PC-3 (cell line): ENCODE data around the gene SUGCT. TPM values are rescaled to one million over a fixed set of nuclear protein-coding genes. Genes with fewer than 3 reads are reported as not detected.

Experiments
- ATAC-seq: fragments of 200-7000 bp; cut with Tn5 transposase; 2 replicates; pipeline ENCODE4 v1.9.1; 2020; ENCODE audit warnings: mild to moderate bottlenecking, moderate library complexity
- BruUV-seq: library from RNA; stranded (reverse); fragments of 400-500 nt; replicated peaks from 2 replicates; lab custom pipeline; 2021; lab: Mats Ljungman, UMichigan
- CTCF ChIA-PET: fragments of 300-600 bp; sonication (Branson Sonifier 250); formaldehyde crosslinking; loops from one replicate; lab custom pipeline; 2022; ENCODE audit warnings: antibody characterized with exemption; lab: Charles Lee
- POLR2A ChIA-PET: fragments of 300-600 bp; sonication (Branson Sonifier 250); formaldehyde crosslinking; loops from one replicate; lab custom pipeline; 2022; ENCODE audit warnings: antibody characterized with exemption; ENCODE audit not compliant: unreplicated experiment; lab: Charles Lee
- DNase-seq: peaks from one replicate; pipeline ENCODE4 v3.0.0-alpha.2; 2015
- H2AFZ ChIP-seq: fragments of 300-600 bp; sonication (generic); 2 replicates; pipeline ENCODE4 v1.6.0; 2016; ENCODE audit warnings: antibody characterized with exemption, low read length
- H3F3A ChIP-seq: fragments of 300-600 bp; sonication (generic); one replicate; pipeline ENCODE4 v1.6.0; 2017; ENCODE audit warnings: antibody characterized with exemption, low read length, control low read depth, mild to moderate bottlenecking; ENCODE audit not compliant: unreplicated experiment
- H3K27ac ChIP-seq: fragments of 300-600 bp; sonication (generic); 2 replicates; pipeline ENCODE4 v1.5.1; 2016; ENCODE audit warnings: mild to moderate bottlenecking, low read length
- H3K27me3 ChIP-seq: fragments of 300-600 bp; sonication (generic); 2 replicates; pipeline ENCODE4 v1.6.1; 2016; ENCODE audit warnings: low read length, mixed read lengths
- H3K36me3 ChIP-seq: fragments of 300-600 bp; sonication (generic); 2 replicates; pipeline ENCODE4 v1.6.1; 2016; ENCODE audit warnings: low read depth, mixed run types, low read length, mixed read lengths
- H3K4me1 ChIP-seq: fragments of 300-600 bp; sonication (generic); 2 replicates; pipeline ENCODE4 v1.5.1; 2016; ENCODE audit warnings: low read length; ENCODE audit not compliant: insufficient read depth
- H3K4me2 ChIP-seq: fragments of 300-600 bp; sonication (generic); 2 replicates; pipeline ENCODE4 v1.6.0; 2016; ENCODE audit warnings: low read length
- H3K4me3 ChIP-seq: fragments of 300-600 bp; sonication (generic); 2 replicates; pipeline ENCODE4 v1.5.1; 2016; ENCODE audit warnings: mild to moderate bottlenecking, low read length, mixed read lengths
- H3K79me2 ChIP-seq: fragments of 300-600 bp; sonication (generic); 2 replicates; pipeline ENCODE4 v1.6.1; 2017; ENCODE audit warnings: low read length, mixed read lengths
- H3K9ac ChIP-seq: fragments of 300-600 bp; sonication (generic); 2 replicates; pipeline ENCODE4 v1.6.0; 2016; ENCODE audit warnings: mild to moderate bottlenecking, low read length
- H3K9me2 ChIP-seq: fragments of 300-600 bp; sonication (generic); replicated peaks from 2 replicates; pipeline ENCODE4 v1.6.1; 2016; ENCODE audit warnings: mixed run types, low read length, mixed read lengths
- H3K9me3 ChIP-seq: fragments of 300-600 bp; sonication (generic); 2 replicates; pipeline ENCODE4 v1.6.1; 2016; ENCODE audit warnings: low read length, mixed read lengths
- H4K20me1 ChIP-seq: fragments of 300-600 bp; sonication (generic); 2 replicates; pipeline ENCODE4 v1.6.1; 2016; ENCODE audit warnings: low read length, mixed read lengths
- CTCF ChIP-seq: fragments of 300-600 bp; sonication (generic); conservative IDR thresholded peaks from 2 replicates; pipeline ENCODE4 v1.5.1; 2017; ENCODE audit warnings: antibody characterized with exemption, low read depth, mild to moderate bottlenecking, low read length
- EZH2 ChIP-seq: fragments of 300-600 bp; sonication (generic); IDR thresholded peaks from one replicate; pipeline ENCODE4 v1.6.1; 2017; ENCODE audit warnings: antibody characterized with exemption, mild to moderate bottlenecking, low read length; ENCODE audit not compliant: unreplicated experiment
- EZH2phosphoT487 ChIP-seq: fragments of 300-600 bp; sonication (generic); IDR thresholded peaks from 2 replicates; pipeline ENCODE4 v1.6.1; 2018; ENCODE audit warnings: mild to moderate bottlenecking, antibody characterized with exemption, low read length, borderline replicate concordance
- intact Hi-C: fragments of 100-400 bp; cut with micrococcal nuclease; formaldehyde crosslinking; loops from 2 replicates; pipeline ENCODE4 v1.9.0; 2023
- total RNA-seq: library from RNA; depleted of rRNA; stranded (reverse); fragments of >200 nt; gene quantifications from 2 replicates; pipeline ENCODE4 v1.2.3, GENCODE V29; 2014

SUGCT gene
- total RNA-seq, 1 experiment from 2014 or later, result 2.9 TPM

GRCh38 chr7:40531956-40532355, 397.2 kb downstream of the SUGCT start:
- Histone ChIP-seq H4K20me1 (no peaks in the 10 kb centered on the region), H3K27ac (no peak overlapping the region), H3K4me3 (no peak overlapping the region), H3K9me3 (no peaks in the 10 kb centered on the region), H3K9ac (no peak overlapping the region), H3K4me1 (no peaks in the 10 kb centered on the region), H3F3A (no peaks in the 10 kb centered on the region), H3K4me2 (no peak overlapping the region), H3K27me3 (no peaks in the 10 kb centered on the region), H3K36me3 (no peaks in the 10 kb centered on the region), H3K79me2 (no peaks in the 10 kb centered on the region), H2AFZ (no peak overlapping the region), H3K9me2 (no peaks in the 10 kb centered on the region)
- POLR2A ChIA-PET, result no interaction called here
- CTCF ChIA-PET, result no interaction called here
- no TSS peak for BruUV-seq
- DNase-seq, result no peak
- TF ChIP-seq EZH2phosphoT487 (no peak), CTCF (no peak), EZH2 (no peak)
- intact Hi-C loops, result loop anchor here (5.0 kb wide), 1 partner anchor 140 kb away; no protein-coding TSS in a partner anchor
- no peak for ATAC-seq

GRCh38 chr7:40535678-40536077, 400.9 kb downstream of the SUGCT start:
- CTCF ChIA-PET, result no interaction called here
- BruUV-seq, result no TSS peak

More at GRCh38 chr7:40535678-40536077, 400.9 kb downstream of the SUGCT start:
- TF ChIP-seq EZH2, result no peak
- no peak for TF ChIP-seq EZH2phosphoT487
- no peak for TF ChIP-seq CTCF
- Histone ChIP-seq H3K4me1 (no peaks in the 10 kb centered on the region), H3K27ac (no peak overlapping the region), H3K36me3 (no peaks in the 10 kb centered on the region), H3K79me2 (no peaks in the 10 kb centered on the region), H3K4me2 (no peak overlapping the region), H3K9me3 (no peaks in the 10 kb centered on the region), H3K4me3 (no peak overlapping the region), H2AFZ (no peak overlapping the region), H3K9me2 (no peaks in the 10 kb centered on the region), H3F3A (no peaks in the 10 kb centered on the region), H3K27me3 (no peaks in the 10 kb centered on the region), H4K20me1 (no peaks in the 10 kb centered on the region), H3K9ac (no peak overlapping the region)
- DNase-seq (no peak), ATAC-seq (no peak)
- intact Hi-C loops, result no loop called here
- POLR2A ChIA-PET, result no interaction called here
